ENCODE data around the gene ADGRD2.

ADGRD2 gene

GRCh38 chr9:124471761-124472160, 21.5 kb downstream of the ADGRD2 start:
- no peak overlapping the region for H3K4me3 ChIP-seq (ENCODE audit: low read depth, low read length)
- DNase-seq (ENCODE audit: low read depth) = no peak
- TF ChIP-seq CTCF (IDR thresholded peaks at IDR 0.05; ENCODE audit: low read depth, low read length, missing control alignments) = no peak

GRCh38 chr9:124472770-124473169, 22.5 kb downstream of the ADGRD2 start:
- no peak for DNase-seq (ENCODE audit: low read depth)
- no peak for TF ChIP-seq CTCF (IDR thresholded peaks at IDR 0.05; ENCODE audit: low read depth, low read length, missing control alignments)
- no peak overlapping the region for H3K4me3 ChIP-seq (ENCODE audit: low read depth, low read length)

- H3K4me3 ChIP-seq (ENCODE audit: low read depth, low read length) = no peak overlapping the region
- no peak for DNase-seq (ENCODE audit: low read depth)
- TF ChIP-seq CTCF (IDR thresholded peaks at IDR 0.05; ENCODE audit: low read depth, low read length, missing control alignments) = no peak
Observed at GRCh38 chr9:124473310-124473709, 23.1 kb downstream of the ADGRD2 start.

- H3K4me3 ChIP-seq (ENCODE audit: low read depth, low read length) = no peak overlapping the region
- DNase-seq (ENCODE audit: low read depth) = no peak
- TF ChIP-seq CTCF (IDR thresholded peaks at IDR 0.05; ENCODE audit: low read depth, low read length, missing control alignments) = no peak
Observed at GRCh38 chr9:124474151-124474550, 23.9 kb downstream of the ADGRD2 start.

- no peak for DNase-seq (ENCODE audit: low read depth)
- H3K4me3 ChIP-seq (ENCODE audit: low read depth, low read length) = no peak overlapping the region
- TF ChIP-seq CTCF (IDR thresholded peaks at IDR 0.05; ENCODE audit: low read depth, low read length, missing control alignments) = no peak
Observed at GRCh38 chr9:124475158-124475867, 25.1 kb downstream of the ADGRD2 start.

- no peak for TF ChIP-seq CTCF (IDR thresholded peaks at IDR 0.05; ENCODE audit: low read depth, low read length, missing control alignments)
- no peak for DNase-seq (ENCODE audit: low read depth)
Observed at GRCh38 chr9:124475868-124476690, 25.8 kb downstream of the ADGRD2 start.

More at GRCh38 chr9:124475868-124476690, 25.8 kb downstream of the ADGRD2 start:
- H3K4me3 ChIP-seq (ENCODE audit: low read depth, low read length) = no peak overlapping the region
